ENCODE measurements around the gene CDH5. TPM values are rescaled to one million over a fixed set of nuclear protein-coding genes. Genes with fewer than 3 reads are reported as not detected.

Gene CDH5
- total RNA-seq, 1 experiment from 2014 or later = not detected

DNA sequence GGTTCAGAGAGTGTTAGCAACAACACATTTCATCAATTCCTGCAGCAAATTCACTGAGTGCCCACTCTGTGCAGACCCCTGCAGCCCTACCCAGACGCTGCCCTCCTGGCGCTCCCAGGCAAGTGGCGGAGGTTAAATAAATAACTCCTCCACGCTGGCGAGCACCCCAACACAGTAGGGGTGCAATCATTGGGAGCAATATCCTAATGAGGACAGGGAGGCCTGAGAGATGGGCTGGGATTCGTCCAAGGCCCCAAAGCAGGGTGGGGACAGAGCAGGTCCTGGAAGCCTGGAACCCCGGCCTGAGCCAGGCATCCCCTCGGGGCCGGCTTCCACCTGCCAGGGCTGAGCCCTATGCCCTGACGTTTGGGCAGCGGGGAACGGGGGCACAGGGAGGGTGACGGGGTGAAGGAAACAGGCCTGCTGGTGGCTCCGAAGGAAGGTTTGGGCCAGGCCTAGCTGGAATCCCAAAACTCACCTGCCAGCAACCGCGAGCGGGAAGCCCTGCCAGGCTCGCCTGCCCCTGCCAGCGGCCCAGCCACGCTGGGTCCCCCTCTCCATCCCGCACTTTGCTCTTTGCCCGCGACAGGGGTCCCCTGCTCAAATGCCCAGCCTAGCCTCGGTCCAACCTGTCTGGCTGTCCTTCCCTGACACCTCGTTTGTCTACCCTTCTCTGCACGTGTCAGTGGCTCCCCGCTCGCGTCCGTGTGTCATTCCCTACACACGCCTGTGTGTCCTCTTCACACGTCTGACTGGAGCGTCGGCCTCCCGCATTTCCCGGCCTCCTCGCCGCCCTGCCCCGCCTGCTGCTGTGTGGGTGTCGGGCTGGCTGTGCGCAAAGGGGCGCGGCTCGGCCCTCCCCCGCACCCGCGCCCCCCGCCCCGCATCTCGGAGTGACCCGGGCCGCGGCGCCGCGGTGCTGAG, 59.9 kb downstream of the CDH5 start:
- CTCF ChIA-PET = no interaction called here
- Histone ChIP-seq H3K36me3 (ENCODE audit: low read depth, low read length) (no peaks in the 10 kb centered on the region), H3K4me2 (ENCODE audit: low read length) (peak overlapping the region; percentile 72), H4K20me1 (ENCODE audit: low read length) (no peaks in the 10 kb centered on the region), H3K9ac (ENCODE audit: low read length) (0 out of 2 replicates have a peak overlapping the region, but pooled peaks have one; percentile 15), H3K9me3 (ENCODE audit: low read length) (no peaks in the 10 kb centered on the region), H3K4me3 (ENCODE audit: low read length) (peak overlapping the region; percentile 50; the same call in 1 of the 2 replicates), H3K4me1 (ENCODE audit: insufficient read depth, low read length) (no peaks in the 10 kb centered on the region), H3K27me3 (ENCODE audit: low read length) (no peaks in the 10 kb centered on the region), H3K9me2 (replicated peaks; ENCODE audit: low read length) (no peaks in the 10 kb centered on the region), H2AFZ (ENCODE audit: low read length) (peak overlapping the region; percentile 57), H3F3A (ENCODE audit: low read length, unreplicated experiment) (no peaks in the 10 kb centered on the region), H3K27ac (ENCODE audit: low read length) (no peak overlapping the region), H3K79me2 (ENCODE audit: low read length) (no peaks in the 10 kb centered on the region)
- POLR2A ChIA-PET (ENCODE audit: unreplicated experiment) = no interaction called here
- no peak for DNase-seq
- peak; percentile 61 for ATAC-seq
- BruUV-seq (replicated peaks) = no TSS peak
- TF ChIP-seq, protein P1, sequence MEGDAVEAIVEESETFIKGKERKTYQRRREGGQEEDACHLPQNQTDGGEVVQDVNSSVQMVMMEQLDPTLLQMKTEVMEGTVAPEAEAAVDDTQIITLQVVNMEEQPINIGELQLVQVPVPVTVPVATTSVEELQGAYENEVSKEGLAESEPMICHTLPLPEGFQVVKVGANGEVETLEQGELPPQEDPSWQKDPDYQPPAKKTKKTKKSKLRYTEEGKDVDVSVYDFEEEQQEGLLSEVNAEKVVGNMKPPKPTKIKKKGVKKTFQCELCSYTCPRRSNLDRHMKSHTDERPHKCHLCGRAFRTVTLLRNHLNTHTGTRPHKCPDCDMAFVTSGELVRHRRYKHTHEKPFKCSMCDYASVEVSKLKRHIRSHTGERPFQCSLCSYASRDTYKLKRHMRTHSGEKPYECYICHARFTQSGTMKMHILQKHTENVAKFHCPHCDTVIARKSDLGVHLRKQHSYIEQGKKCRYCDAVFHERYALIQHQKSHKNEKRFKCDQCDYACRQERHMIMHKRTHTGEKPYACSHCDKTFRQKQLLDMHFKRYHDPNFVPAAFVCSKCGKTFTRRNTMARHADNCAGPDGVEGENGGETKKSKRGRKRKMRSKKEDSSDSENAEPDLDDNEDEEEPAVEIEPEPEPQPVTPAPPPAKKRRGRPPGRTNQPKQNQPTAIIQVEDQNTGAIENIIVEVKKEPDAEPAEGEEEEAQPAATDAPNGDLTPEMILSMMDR (conservative IDR thresholded peaks at IDR 0.05; ENCODE audit: low read depth, low read length) = no peak
- TF ChIP-seq EZH2phosphoT487 (IDR thresholded peaks at IDR 0.05; ENCODE audit: borderline replicate concordance, low read length) = no peak
- TF ChIP-seq EZH2 (IDR thresholded peaks at IDR 0.05; ENCODE audit: low read length, unreplicated experiment) = no peak
- intact Hi-C loops (cut with micrococcal nuclease) = no loop called here

DNA sequence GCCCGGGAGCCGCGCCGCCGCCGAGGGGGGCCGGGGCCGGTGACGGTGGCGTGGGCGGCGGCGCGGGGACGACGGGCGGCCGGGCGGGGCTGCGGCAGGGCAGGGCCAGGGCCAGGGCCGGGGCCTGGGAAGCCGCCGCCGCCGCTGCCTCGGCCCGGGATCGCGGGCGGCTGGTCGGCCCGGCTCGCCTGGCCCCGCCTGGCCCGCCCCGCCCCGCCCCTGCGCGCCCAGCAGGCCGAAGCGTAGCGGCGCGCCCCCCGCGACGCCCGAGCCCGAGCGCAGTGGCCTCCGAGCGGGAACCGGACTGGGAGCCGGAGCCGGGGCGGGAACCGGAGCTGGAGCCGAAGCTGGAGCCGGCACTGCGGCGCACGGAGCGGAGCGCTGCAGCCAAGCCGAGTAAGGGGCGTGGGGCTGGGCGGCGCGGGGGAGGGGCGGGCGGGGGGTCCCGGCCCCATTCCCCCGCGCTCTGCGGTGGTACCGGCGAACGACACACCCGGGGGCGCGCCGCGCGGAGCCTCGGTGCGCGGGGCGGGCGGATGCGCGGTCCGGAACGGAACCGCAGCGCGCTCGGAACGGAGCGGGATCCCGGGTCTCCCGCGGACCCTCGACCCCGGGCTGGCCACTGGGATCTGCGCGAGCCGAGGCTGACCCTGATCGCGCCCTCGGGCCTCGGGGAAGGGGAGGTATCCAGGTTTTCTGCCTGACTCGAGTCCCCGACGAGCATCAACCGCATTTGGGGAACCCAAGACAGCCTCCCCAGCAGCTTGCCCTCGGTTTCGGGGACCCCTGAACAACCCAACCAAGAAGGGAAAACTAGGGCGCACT, 60.8 kb downstream of the CDH5 start, which contains the start of gene BEAN1:
BEAN1 (plus strand) TSS at position 260 of the 825 bp plus-strand sequence. CDS start 10,382 bp downstream, outside the sequence.
- peak within 1 kb of the TSS; percentile 72 for H3K4me2 ChIP-seq (ENCODE audit: low read length)
- DNase-seq (peak; percentile 17), ATAC-seq (peak; percentile 84)
- no peaks in the 10 kb centered on the region for H4K20me1 ChIP-seq (ENCODE audit: low read length)
- ChIA-PET CTCF (no interaction called here), POLR2A (ENCODE audit: unreplicated experiment) (no interaction called here)
- intact Hi-C loops (cut with micrococcal nuclease) = no loop called here
- no peaks in the 10 kb centered on the region for H3K4me1 ChIP-seq (ENCODE audit: insufficient read depth, low read length)
- no peaks in the 10 kb centered on the region for H3K36me3 ChIP-seq (ENCODE audit: low read depth, low read length)
- H3K9me2 ChIP-seq (replicated peaks; ENCODE audit: low read length) = no peaks in the 10 kb centered on the region
- H3K27ac ChIP-seq (ENCODE audit: low read length) = no peak within 1 kb of the TSS
- no peaks in the 10 kb centered on the region for H3K79me2 ChIP-seq (ENCODE audit: low read length)
- H3K9ac ChIP-seq (ENCODE audit: low read length) = 0 out of 2 replicates have a peak within 1 kb of the TSS, but pooled peaks have one; percentile 15
- no peaks in the 10 kb centered on the region for H3K27me3 ChIP-seq (ENCODE audit: low read length)
- H3K4me3 ChIP-seq (ENCODE audit: low read length) = peak within 1 kb of the TSS; percentile 50; the same call in 1 of the 2 replicates
- H2AFZ ChIP-seq (ENCODE audit: low read length) = peak within 1 kb of the TSS; percentile 57
- TF ChIP-seq, protein P1 (conservative IDR thresholded peaks at IDR 0.05; ENCODE audit: low read depth, low read length) = no peak
- TF ChIP-seq EZH2phosphoT487 (IDR thresholded peaks at IDR 0.05; ENCODE audit: borderline replicate concordance, low read length) (no peak), EZH2 (IDR thresholded peaks at IDR 0.05; ENCODE audit: low read length, unreplicated experiment) (no peak)
- no TSS peak for BruUV-seq (replicated peaks)
- H3K9me3 ChIP-seq (ENCODE audit: low read length) = no peaks in the 10 kb centered on the region
- H3F3A ChIP-seq (ENCODE audit: low read length, unreplicated experiment) = no peaks in the 10 kb centered on the region

Data from PC-3 (cell line).